Neural crest cell (in vitro differentiated cells): ENCODE measurements around the gene SPECC1. TPM values are rescaled to one million over a fixed set of nuclear protein-coding genes. Genes with fewer than 3 reads are reported as not detected.

Experiments
- DNase-seq: peaks from one replicate; pipeline ENCODE4 v3.0.0; 2021; ENCODE audit warnings: low read depth, mixed read lengths, low spot score
- H3K27ac Mint-ChIP-seq: one replicate; pipeline ENCODE4 v1.8.0; 2021; ENCODE audit warnings: mild to moderate bottlenecking, mixed read lengths; ENCODE audit not compliant: unreplicated experiment
- H3K27me3 Mint-ChIP-seq: 2 replicates; pipeline ENCODE4 v1.8.0; 2021; ENCODE audit warnings: low read depth, mild to moderate bottlenecking, mixed read lengths
- H3K36me3 Mint-ChIP-seq: 2 replicates; pipeline ENCODE4 v1.8.0; 2021; ENCODE audit warnings: low read depth, mild to moderate bottlenecking, mixed read lengths
- H3K4me1 Mint-ChIP-seq: 2 replicates; pipeline ENCODE4 v1.8.0; 2021; ENCODE audit warnings: mixed read lengths
- H3K4me3 Mint-ChIP-seq: one replicate; pipeline ENCODE4 v1.8.0; 2021; ENCODE audit warnings: mild to moderate bottlenecking, mixed read lengths
- H3K9me3 Mint-ChIP-seq: 2 replicates; pipeline ENCODE4 v1.8.0; 2021; ENCODE audit warnings: mixed read lengths
- CTCF ChIP-seq: fragments of 200-600 bp; sonication (generic); conservative IDR thresholded peaks from 2 replicates; pipeline ENCODE4 v1.5.0; 2021; ENCODE audit warnings: antibody characterized with exemption, mild to moderate bottlenecking
- total RNA-seq: library from RNA; stranded (reverse); gene quantifications from 2 replicates; pipeline ENCODE4 v1.2.1, GENCODE V29; 2021

The SPECC1 gene
- total RNA-seq, 1 donor from 2014 or later: 71.0 TPM

- Mint-ChIP-seq H3K4me1 (peaks cover 4% of the 10 kb centered on the region), H3K36me3 (peaks cover 34% of the 10 kb centered on the region), H3K9me3 (peaks cover 14% of the 10 kb centered on the region), H3K27me3 (no peaks in the 10 kb centered on the region), H3K27ac (no peak overlapping the region), H3K4me3 (no peak overlapping the region)
- DNase-seq: no peak
- TF ChIP-seq CTCF: no peak
Observed at GRCh38 chr17:20200865-20201458, 191.8 kb downstream of the SPECC1 start.

GRCh38 chr17:20202141-20202621 lies 193.0 kb downstream of the SPECC1 start:
- Mint-ChIP-seq H3K9me3 (peaks cover 10% of the 10 kb centered on the region), H3K36me3 (peaks cover 32% of the 10 kb centered on the region), H3K4me1 (peaks cover 4% of the 10 kb centered on the region), H3K27ac (no peak overlapping the region), H3K4me3 (no peak overlapping the region), H3K27me3 (no peaks in the 10 kb centered on the region)
- no peak for DNase-seq
- no peak for TF ChIP-seq CTCF

GRCh38 chr17:20203018-20203417 lies 193.9 kb downstream of the SPECC1 start:
- no peak overlapping the region for H3K4me3 Mint-ChIP-seq
- no peak overlapping the region for H3K27ac Mint-ChIP-seq
- no peak for TF ChIP-seq CTCF
- no peaks in the 10 kb centered on the region for H3K27me3 Mint-ChIP-seq
- no peak for DNase-seq
- peaks cover 27% of the 10 kb centered on the region for H3K36me3 Mint-ChIP-seq
- H3K4me1 Mint-ChIP-seq: peaks cover 4% of the 10 kb centered on the region
- H3K9me3 Mint-ChIP-seq: peaks cover 6% of the 10 kb centered on the region

- no peak for DNase-seq
- H3K9me3 Mint-ChIP-seq: peaks cover under 1% of the 10 kb centered on the region
- H3K27me3 Mint-ChIP-seq: no peaks in the 10 kb centered on the region
- H3K36me3 Mint-ChIP-seq: peaks cover 20% of the 10 kb centered on the region
- TF ChIP-seq CTCF: no peak
- H3K4me3 Mint-ChIP-seq: no peak overlapping the region
- no peak overlapping the region for H3K27ac Mint-ChIP-seq
- peaks cover 4% of the 10 kb centered on the region for H3K4me1 Mint-ChIP-seq
Observed at GRCh38 chr17:20203761-20204263, 194.7 kb downstream of the SPECC1 start.

- Mint-ChIP-seq H3K4me3 (no peak overlapping the region), H3K27ac (no peak overlapping the region), H3K4me1 (peaks cover 4% of the 10 kb centered on the region), H3K36me3 (peaks cover 16% of the 10 kb centered on the region), H3K9me3 (no peaks in the 10 kb centered on the region), H3K27me3 (no peaks in the 10 kb centered on the region)
- no peak for TF ChIP-seq CTCF
- no peak for DNase-seq
Observed at GRCh38 chr17:20205609-20206008, 196.4 kb downstream of the SPECC1 start.
